CD4-positive, alpha-beta T cell treated with Interleukin-21 for 1 hour (primary cell): ENCODE results near the gene ARHGAP4.

Source experiments
- DNase-seq: peaks from one replicate; pipeline ENCODE4 v3.0.0-alpha.2; 2020

Gene ARHGAP4

DNA sequence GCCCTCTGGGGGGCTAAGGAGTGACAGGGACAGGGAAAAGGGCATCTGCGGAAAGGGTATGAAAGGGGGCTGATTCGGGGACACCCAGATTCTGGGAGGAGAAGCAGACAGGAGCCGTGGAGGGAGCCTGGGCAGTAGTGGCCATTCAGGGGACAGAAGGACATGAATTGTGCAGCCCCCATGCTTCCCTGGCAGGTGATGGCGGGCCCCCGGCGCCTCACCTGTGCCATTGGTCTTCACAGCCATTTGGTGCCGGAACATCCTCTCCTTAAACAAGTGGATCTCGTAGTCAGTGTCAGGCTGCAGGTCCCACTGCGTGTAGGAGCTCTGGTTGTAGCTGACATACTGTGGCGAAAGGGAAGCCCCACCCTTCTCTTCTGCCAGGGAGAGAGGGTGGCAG, 62.0 kb downstream of the ARHGAP4 start:
- DNase-seq: no peak

DNA sequence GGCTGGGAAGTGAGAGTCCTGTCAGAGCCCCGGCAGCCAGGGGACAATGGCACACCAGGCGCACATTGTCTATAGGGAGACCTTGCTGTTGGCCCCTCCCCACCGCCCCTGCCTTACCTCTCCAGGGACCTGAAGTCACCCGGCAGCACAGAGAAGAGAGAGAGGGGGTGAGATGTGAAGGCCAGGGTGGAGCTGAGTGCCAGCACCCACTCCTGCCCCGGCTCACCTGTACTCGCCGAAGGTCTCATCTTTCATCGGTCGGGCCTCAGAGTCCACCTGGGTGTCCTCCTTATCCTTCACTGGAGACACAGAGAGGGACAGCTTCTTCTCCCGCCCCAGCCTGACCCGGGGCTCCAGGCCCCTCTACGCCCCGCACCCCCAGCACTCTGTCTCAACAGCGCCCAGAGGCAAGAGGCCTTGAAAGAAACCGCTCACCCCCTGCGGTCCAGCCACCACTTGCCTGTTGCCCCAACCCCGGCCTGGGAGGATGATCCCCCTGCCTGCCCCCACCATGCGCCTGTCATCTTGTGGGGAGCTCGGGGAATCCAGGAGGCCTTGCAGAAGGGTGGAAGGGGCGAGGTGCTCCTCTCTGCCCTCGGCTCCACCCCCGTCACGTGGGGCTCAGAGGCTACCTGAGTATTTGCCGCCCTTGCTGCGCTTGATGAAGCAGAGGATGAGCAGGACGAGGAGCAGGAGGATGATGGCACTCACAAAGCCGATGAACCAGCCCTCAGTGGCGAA, 62.6 kb downstream of the ARHGAP4 start:
- no peak for DNase-seq

DNA sequence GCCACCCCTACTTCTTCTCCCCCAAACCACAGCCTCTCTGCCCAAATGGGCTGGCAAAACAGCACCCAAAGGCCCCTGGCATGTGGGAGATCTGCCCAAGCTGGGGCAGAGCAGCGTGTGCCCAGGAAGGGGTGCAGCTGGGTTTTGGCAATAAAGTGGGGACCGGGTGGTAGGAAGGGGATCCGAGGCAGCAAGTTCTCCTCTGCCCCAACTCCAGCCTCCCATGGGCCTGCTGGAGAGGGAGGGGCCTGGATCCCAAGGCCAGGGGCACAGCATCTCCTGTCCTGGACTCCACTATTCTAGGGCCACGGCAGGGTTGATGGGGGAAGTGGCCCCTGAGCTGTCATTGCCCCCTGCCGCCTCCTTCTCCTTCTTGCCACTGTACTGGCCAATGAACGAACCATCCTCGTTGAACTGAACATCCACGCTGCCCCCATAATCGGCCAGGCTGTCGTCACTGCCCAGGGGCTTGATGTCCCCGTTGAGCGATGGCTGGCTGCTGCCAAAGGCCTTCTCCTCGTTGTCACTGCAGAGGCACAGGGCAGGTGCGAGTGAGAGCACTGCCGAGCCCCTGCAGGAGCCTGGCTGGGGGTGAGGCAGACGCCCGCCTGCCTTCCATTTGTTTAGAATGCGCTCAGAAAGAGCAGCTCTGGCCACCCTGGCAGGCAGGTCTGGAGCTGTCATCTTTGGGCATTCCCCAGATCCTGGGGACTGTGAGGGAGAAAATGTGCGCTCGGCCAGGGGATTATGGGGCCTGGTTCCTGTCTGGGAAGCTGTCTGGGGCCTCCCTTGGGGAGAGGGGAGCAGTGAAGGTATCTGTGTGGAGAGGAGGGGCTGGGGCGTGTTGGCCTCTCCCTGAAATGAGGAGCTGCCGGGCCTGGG, 63.5 kb downstream of the ARHGAP4 start:
- DNase-seq: no peak

DNA sequence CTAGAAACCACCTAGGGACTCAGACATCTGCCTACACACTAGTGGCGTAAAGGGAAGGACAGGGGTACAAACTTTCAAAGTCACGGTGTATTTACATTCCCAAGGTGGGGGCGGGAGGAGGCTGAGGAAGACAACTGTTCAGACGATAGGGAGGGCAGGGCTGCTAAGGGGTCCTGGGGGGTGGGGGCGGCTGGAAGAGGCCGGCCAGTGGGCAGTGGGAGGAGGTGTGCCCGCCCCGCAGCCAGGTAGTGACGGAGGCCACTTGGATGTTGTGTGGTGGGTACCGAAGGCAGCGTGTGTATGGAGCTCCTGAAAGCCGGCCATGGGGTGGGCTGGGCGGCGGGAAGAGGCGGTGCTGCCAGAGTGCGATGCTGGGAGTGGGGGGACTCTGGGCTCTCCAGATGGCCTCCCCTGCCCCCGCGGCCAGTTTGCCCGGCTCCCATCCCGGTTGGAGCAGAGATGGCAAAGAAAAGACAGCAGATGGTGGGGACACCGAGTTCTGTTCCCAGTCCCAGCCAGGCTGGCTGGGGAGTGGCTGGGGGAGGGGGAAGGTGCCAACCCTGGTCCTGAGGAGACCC, 64.2 kb downstream of the ARHGAP4 start:
- no peak for DNase-seq

DNA sequence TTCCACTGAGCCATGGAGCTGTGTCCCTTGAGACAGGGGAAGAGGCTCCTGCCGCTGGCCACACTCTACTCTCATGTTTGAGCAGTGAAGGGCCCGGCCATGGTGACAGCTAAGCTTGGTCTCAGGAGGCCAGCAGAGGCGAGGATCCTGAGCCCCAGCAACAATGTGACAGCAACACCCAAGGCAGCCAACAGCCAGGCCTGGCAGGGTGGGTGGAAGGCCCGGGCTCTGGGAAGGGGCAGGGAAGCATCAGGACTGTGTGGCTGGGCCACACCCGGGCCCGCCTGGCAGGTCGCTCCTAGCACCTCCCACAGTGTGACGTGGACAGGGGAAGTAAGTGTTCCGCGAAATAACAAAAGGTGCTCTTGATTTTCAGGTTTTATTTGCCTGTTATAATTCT, 64.9 kb downstream of the ARHGAP4 start:
- DNase-seq: no peak
